Measurements from ENCODE around the gene LGR5.

- TF ChIP-seq, protein P1, sequence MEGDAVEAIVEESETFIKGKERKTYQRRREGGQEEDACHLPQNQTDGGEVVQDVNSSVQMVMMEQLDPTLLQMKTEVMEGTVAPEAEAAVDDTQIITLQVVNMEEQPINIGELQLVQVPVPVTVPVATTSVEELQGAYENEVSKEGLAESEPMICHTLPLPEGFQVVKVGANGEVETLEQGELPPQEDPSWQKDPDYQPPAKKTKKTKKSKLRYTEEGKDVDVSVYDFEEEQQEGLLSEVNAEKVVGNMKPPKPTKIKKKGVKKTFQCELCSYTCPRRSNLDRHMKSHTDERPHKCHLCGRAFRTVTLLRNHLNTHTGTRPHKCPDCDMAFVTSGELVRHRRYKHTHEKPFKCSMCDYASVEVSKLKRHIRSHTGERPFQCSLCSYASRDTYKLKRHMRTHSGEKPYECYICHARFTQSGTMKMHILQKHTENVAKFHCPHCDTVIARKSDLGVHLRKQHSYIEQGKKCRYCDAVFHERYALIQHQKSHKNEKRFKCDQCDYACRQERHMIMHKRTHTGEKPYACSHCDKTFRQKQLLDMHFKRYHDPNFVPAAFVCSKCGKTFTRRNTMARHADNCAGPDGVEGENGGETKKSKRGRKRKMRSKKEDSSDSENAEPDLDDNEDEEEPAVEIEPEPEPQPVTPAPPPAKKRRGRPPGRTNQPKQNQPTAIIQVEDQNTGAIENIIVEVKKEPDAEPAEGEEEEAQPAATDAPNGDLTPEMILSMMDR (optimal IDR thresholded peaks at IDR 0.05 in 1 of 3, IDR thresholded peaks at IDR 0.05 in 1 of 3, conservative IDR thresholded peaks at IDR 0.05 in 1 of 3; ENCODE audit: extremely low read depth in 1 of 3, insufficient read depth in 2 of 3, low read length in 3 of 3), result no peak
- no peak for TF ChIP-seq EZH2 (IDR thresholded peaks at IDR 0.05; ENCODE audit: low read length)
Measured at GRCh38 chr12:71484272-71484905, 44.8 kb downstream of the LGR5 start.
